AG08396 (cell line): Measurements from ENCODE around the gene LRRC3C.
A peak's percentile ranks its signal among the peaks of the same experiment; 100 is the strongest.

Experiments used
- DNase-seq: peaks from one replicate; pipeline ENCODE4 v3.0.0; 2012; ENCODE audit warnings: low spot score, mixed read lengths

Gene LRRC3C

GRCh38 chr17:39979893-39980350 lies 52.4 kb downstream of the LRRC3C start:
- no peak for DNase-seq

GRCh38 chr17:39980351-39981206 lies 53.0 kb downstream of the LRRC3C start, which contains the start of gene PSMD3:
PSMD3 (plus strand) TSS chr17:39980807; CDS start chr17:39980971, 164 bp downstream.
- peak; percentile 95 for DNase-seq

GRCh38 chr17:39981207-39981741 lies 53.7 kb downstream of the LRRC3C start:
- DNase-seq = peak; percentile 26

GRCh38 chr17:39981766-39982375 lies 54.3 kb downstream of the LRRC3C start:
- DNase-seq = no peak

GRCh38 chr17:39988206-39988810 lies 60.8 kb downstream of the LRRC3C start:
- DNase-seq = no peak

- no peak for DNase-seq
Measured at GRCh38 chr17:39994448-39994847, 66.9 kb downstream of the LRRC3C start.
